HG03095 (cell line): ENCODE measurements around the gene CFDP1.

ENCODE experiments used
- ATAC-seq: cut with Tn5 transposase; IDR thresholded peaks from one replicate; pipeline ENCODE4 v1.9.1; 2021; ENCODE audit warnings: moderate library complexity; ENCODE audit not compliant: unreplicated experiment

Gene CFDP1

DNA sequence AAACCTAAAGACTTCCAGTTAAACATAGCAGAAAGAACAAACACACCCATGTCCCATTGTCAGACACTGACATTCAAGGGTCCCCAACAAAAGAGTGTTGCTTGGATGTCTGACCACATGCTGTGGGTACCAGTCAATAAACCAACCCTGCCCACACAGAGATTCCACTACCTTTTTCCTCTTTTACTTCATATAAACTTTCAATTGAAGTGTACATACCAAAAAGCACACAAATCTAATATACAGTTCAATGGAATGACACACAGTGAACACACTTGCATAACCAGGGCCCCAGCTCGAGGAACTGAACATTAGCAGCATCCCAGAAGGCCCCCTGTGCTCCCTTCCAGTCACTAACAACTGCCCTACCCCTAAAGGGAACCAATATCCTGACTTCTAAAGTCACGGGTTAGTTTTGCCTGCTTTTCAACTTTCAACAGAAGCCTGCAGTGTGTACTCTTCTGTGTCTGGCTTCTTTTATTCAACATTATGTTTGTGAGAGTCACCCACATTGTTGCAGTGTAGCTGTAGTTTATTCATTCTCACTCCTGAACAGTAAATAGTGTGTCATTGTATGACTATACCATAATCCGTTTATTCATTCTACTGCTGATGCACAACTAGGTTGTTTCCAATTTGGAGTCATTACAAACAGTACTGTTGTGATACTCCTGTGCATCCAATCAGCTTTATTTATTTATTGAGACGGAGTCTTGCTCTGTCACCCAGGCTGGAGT, 18.0 kb downstream of the CFDP1 start:
- ATAC-seq = no peak

DNA sequence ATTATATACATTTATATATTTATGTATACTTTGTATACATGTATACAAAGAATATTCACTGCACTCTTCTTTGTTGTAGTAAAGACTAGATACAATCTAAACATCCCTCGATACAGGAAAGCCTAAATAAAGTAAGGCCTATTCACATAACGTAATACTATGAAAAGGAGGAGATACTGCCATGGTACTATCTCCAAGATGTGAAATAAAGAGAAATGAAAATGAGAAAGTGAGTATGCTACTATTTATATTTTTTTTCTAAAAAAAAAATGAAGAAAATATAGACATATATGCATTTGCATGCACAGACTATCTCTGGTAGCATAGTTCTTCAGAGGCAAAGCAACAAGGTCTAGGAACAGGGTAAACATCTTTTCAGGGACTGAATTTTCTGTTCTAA, 19.4 kb downstream of the CFDP1 start:
- no peak for ATAC-seq

DNA sequence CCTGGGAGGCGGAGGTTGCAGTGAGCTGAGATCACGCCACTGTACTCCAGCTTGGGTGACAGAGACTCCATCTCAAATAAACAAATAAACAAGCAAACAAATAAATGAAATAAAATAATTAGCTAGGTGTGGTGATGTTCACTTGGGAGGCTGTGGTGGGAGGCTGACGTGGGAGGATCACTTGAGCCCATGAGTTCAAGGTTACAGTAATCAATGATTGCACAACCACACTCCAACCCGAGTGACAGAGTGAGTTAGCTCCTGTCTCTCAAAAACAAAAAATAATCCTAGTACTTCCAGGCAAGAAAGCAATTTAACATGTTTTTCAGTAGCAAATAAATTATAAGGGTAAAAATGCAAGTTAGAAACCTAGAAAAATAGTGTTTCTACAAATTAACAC, 26.4 kb downstream of the CFDP1 start:
- no peak for ATAC-seq

DNA sequence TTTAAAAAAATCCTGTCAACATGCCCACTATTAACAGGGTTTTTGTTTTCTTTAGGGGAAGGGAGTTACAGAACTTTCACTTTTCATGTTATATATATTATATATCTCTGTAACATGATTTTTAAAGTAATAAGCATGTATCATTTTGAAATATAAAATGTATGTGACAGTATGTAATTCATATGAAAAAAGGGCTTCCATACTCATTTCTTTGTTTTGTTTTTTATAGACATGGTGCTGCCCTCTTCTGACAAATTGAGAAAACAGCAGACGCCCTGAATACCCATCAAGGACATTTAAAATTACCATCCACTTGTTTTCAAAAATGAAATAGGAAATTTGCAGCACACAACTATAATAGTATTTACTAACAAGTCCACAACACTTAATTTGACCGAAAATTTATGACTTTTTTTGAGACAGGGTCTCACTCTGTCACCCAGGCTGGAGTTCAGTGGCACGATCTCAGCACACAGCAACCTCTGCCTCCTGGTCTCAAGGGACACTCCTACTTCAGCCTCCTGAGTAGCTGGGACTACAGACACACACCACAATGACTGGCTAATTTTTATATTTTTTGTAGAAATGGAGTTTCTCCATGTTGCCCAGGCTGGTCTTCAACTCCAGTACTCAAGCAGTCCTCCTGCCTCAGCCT, 30.4 kb downstream of the CFDP1 start:
- ATAC-seq = no peak

DNA sequence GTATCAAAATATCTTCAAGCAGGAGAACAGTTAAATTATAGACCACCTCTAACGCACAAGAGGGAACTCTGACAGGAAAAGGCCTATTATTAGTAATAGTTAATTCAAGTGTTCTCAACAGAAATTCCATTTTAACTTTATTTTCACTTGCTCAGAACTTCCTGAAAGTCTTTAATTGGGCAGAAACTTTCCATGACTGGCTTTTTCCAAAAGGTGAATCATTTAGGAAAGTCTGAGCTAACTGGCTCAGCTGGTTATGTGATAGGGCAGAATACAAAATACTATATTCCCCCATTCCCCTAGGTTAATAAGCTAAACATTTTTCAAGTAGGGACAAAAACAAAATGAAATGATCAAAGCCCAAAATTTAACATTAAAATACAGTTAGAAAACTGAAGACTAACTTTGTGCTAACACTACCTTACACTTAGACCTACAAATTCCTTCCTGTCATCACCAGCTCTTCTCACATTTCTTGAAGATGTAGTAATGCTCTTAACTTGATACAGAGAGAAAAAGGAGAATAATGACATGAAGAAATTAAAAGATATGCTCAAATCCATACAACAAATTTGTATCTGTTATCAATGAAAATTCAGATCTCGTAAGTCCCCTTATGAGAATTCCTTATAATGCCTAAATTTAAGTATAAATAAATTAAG, 31.0 kb downstream of the CFDP1 start:
- no peak for ATAC-seq

DNA sequence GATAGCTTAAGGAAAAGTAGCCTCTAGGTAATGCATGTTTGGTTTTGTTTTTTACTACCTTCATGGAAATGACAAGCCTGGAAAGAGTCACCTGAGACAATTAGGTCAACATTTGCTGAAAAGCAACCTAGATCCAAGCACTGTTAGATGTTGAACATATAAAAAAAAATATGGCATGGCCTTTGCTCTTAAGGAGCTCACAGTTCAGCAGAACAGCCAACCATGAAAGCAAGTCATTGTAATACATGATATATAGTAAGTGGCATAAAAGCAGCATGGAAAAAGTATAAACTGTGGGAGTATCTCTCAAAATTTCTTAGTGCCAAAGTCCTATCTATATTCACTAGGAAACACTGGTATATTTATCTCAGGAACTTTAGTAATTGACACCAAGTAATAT, 31.6 kb downstream of the CFDP1 start:
- ATAC-seq = no peak

DNA sequence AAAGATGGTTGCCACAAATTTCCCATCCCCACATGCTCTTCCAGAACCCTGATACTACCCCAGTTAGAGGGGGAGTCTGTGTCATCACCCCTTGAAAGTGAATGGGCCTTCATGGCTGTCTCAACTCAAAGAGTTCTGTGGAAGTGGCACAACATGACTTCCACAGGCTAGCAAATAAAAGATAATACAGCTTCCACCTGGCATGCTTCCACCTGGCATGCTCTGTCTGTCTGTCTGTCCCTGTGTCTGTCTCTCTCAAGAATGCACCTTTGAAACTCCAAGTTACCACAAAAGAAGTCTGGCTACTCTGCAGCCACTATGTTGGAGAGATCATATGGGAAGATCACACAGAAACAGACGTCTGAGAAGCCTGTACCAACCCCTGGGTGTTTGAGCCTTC, 35.0 kb downstream of the CFDP1 start:
- ATAC-seq = no peak

DNA sequence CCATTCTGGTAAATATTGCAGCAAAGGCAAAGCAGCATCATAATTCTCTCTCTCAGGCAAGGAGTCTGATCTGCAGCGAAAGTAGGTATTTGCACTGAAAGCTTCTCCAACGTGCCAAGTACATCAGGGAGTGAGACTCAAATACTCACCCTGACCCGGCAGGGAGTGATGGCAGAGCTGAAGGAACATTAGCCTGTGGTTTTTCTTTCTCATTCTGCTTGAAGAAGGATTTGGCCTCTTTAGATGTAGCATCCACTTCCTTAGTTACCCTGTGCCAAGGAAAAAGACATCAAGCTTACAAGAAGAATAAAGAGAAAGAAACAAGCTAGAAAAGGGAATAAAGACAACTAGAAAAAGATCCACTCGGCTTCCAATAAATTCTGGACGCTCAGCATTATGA, 38.4 kb downstream of the CFDP1 start:
- no peak for ATAC-seq

DNA sequence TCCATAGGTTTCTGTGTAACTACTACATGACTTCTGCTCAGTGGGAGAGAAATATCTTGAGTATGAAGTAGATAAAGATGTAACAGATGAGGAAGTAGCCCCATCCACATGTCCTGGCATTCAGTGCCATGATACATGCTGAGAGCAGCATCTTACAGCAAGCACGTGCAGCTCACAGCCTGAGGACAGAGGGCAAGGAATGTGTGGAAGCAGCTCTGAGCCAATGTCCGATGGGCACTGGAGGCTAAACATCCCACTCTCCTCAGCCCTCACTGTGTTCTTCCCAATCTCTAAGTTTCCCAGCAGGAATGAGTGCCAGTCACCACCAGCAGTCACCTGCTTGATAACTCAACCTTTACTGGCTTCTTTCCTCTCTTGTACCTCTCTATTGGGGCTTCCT, 40.4 kb downstream of the CFDP1 start:
- no peak for ATAC-seq

DNA sequence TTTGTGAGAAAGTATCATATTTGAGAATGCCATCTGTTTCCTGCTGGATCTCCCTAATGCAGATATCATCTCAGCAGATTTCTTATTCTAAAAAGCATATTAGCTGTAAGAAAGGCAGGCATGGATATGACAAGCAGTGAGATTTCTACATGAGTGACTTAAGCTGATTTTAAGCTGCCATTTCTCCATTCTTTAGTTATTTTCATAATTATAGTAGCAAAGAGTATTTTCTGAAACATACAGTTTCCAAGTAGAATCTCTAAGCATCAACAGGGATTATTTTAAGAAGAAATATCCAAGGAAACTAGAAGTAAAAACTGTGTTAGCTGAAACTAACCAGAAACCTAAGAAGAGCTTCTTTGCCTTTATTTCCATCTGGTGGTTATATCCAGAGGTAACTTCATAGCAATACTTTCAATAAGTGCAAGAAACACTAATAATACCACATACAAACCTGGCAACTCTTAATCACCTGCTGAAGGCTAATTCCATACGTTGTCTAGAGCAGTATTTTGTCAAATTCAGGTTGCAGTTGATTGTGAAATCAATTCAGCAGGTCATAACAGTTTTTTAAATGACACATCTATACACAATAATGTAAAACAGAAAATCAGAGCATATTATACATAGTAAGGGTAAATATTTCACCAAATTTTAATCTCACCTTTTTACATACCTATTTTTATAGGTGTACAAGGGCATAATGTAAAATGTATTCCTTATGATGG, 42.2 kb downstream of the CFDP1 start:
- ATAC-seq = no peak

DNA sequence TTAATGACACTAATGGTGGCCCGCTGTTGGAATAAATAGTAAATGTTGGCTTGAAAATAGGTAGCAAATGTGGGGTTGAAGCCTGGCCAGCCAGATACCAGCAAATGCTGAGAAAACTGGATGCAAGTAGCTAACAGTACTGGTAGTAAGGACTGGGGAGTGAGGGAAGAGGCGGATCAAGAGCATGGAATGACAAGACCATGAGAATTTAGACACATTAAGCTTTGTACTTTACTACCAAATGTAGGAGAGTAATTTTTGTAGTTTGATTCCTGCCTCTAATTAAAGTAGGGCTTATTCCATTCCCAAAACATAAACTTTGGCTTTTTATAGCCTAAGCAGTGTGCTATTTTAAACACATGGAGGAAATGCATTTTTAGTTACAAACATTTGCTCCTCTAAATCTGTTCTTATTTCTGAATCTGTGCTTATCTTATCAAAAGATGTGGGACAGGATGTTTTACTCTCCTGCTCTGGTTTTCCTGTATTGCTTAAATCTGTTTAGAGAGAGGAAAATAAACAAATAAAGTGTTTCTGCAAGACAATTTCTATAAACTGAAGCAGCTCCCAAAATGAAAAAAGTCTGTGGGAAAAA, 44.1 kb downstream of the CFDP1 start:
- no peak for ATAC-seq

DNA sequence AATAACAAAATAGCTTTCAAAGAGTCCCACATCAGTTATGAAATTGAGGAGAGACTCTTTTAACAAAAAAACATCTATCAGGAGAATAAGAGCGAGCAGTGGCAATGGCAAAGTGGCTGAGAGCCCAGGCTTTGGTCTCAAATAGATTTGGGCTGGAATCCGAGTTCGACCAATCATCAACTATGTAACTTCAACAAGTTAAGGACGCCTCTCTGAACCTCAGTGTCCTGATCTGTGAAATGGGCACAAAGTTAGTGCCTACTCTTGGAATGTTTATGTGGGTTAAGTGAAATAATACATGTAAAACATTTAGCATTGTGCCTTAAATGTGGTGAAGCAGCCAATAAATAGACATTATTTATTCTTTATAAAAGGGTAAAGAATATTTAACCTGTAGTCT, 45.4 kb downstream of the CFDP1 start:
- no peak for ATAC-seq

DNA sequence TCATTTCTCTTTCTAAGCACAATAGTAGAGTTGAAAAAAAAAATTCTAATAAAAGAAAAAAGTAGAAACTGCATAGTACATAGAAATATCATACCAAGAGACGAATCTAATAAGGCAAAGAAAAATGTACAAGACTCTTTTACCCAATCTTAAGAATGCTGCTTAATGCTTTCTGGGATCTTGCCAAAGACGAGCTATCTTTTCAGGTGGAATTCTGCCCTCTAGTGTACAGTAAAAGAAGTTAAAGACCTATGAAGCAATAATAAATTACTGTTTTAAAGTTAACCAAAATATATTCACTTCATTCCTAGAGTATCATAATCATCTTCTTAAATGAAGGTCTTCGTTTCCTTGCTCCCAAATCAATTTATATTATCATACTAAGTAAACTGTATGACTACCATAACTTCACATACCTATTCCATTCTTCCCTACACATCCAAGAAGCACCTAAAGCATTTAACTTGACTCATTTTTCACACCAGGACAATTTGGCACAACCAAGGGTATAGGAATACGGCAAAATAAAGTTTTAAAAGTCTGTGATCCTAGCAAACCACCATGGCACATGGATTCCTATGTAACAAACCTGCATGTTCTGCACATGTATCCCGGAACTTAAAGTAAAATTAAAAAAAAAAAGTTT, 47.7 kb downstream of the CFDP1 start:
- no peak for ATAC-seq

DNA sequence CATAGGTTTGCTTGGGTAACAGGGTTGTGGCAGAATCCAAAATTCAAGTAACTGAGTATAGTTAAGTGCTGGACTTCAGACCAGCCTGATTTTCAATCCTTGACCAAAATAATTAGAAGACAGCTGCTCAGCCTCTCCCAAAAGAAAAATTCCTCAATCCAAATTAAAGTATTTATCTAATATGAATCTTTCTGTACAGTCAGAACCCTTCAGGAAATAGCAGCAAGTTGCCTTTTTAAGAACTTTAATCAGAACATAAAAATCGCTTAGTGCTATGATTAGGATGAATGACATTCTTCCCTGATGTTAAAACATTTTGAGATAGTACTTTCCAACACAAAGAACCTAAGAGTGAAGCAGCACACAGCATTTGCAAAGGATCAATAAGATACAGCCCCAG, 50.2 kb downstream of the CFDP1 start:
- no peak for ATAC-seq

DNA sequence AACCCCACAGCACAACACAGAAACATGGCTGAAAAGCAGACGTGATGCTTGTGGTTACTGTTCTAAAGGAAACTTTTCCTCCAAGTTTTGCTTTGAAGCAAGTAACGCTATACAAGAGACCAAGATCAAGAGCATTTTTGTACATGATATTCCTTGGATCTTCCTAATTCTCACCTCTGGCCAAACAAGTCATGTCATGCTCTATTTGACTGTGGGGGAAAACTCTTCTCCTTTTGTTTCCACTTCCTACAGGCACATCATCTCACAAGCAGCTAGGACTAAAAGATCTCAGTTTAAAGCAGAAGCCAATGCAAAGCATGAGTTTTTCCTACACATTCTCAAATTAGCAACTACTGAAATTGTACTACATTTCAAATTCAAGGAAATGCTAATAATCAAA, 50.7 kb downstream of the CFDP1 start:
- ATAC-seq = no peak

DNA sequence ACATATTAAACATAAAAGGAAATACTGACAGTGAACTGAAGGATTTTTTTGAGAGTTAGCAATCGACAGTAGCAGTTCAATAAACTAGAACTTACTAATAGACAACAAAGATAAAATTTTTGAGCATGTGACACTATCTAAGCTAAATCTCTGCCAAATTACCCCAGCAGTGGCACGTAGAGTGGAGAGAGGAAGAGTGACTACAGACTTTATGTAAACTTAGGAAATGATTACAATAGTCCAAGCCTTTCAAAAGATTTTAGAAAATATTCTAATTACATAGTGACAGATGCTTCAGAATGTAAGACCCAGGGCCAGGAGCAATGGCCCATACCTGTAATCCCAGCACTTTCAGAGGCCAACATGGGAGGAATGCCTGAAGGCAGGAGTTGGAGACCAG, 52.4 kb downstream of the CFDP1 start:
- ATAC-seq = no peak

DNA sequence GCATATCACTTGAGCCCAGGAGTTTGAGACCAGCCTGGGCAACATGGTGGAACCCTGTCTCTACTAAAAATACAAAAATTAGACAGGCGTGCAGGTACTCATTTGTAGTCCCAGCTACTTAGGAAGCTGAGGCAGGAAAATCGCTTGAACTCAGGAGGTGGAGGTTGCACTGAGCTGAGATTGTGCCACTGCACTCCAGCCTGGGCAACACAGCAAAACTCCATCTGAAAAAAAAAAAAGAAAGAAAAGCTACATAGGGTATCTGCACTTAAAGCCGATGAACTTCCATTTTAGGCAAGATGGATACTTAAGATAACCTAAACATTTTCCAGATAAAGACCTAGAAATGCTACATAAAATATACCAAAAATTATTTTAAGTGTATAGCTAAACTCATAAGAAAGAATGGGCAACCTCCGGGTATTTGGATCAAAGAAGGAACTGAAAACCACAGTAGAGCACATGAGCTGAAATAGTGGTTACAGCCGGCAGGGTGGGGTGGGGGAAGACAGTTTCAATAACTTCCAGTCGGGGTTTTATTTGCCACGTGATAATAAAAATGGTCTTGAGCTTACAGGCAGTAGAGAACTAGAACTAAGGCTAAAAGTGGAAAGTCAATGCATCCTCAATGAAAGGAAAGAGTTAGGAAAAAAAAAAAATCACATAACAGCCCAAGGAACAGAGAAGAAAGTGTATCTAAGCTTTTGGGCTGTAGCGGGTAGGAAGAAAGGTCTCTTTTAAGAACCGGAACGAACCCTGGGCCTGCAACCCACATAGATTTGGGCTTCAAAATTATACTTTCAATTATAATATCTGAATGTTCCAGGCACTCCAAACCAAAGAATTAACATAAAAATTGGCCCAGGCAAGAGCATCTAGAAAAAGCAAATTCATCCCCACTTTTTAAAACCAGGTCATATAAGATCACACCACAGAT, 53.1 kb downstream of the CFDP1 start:
- ATAC-seq = peak; percentile 84

DNA sequence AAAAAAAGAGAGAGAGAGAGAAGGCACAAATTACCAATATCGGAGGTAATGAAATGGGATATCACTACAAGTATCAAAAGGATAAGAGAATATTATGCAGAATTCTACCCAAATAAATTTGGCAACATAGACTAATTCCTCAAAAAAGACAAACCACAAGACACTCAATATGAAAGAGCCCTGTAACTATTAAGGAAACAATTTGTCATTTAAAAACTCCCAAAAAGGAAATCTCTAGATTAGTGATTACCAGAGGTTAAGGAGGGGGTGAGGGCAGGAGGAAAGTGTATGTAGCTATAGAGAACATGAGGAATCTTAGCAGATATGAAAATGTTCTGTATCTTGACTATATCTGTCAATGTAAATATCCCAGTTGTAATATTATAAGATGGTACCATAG, 54.0 kb downstream of the CFDP1 start:
- peak; percentile 64 for ATAC-seq

DNA sequence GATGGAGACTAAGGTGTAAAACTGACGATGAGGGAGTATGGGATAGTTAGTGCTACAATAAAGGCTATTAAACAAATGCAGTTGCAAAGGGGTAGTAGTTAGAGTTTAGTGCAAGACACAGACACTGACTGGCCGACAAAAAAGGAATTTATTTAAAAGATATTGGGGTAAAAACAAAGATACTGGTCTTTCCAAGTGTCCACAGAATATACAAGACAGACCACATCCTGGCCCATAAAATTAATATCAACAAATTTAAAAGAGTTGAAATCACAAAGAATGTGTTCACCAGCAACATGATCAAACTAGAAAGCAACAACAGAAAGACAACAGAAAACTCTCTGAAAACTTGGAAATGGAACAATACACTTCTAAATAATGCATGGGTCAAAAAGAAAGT, 54.7 kb downstream of the CFDP1 start:
- ATAC-seq = no peak
